GM13976 (cell line): Measurements from ENCODE around the gene SKIC2.
"Not testable (repeated sequence)": the region's sequence is repeated elsewhere in the genome, so short reads cannot be mapped to it uniquely, and the experiment has no call there.

Source experiments
- DNase-seq: peaks from one replicate; pipeline ENCODE4 v3.0.0; 2012; ENCODE audit warnings: low spot score
- in situ Hi-C: fragments of 300-500 bp; cut with MboI; formaldehyde crosslinking; loops from one replicate; pipeline ENCODE4 v1.12.0; 2022; ENCODE audit warnings: low sequenced_read_pairs, mixed read lengths, inconsistent platforms; ENCODE audit not compliant: unreplicated experiment
- TF ChIP-seq, protein P1 (sequence below): IDR thresholded peaks from 2 replicates; pipeline ENCODE4 v1.5.1; 2012; ENCODE audit warnings: borderline replicate concordance, mild to moderate bottlenecking; ENCODE audit not compliant: insufficient read depth; ENCODE audit errors: extremely low read depth, missing control alignments, control extremely low read depth

SKIC2 gene

DNA sequence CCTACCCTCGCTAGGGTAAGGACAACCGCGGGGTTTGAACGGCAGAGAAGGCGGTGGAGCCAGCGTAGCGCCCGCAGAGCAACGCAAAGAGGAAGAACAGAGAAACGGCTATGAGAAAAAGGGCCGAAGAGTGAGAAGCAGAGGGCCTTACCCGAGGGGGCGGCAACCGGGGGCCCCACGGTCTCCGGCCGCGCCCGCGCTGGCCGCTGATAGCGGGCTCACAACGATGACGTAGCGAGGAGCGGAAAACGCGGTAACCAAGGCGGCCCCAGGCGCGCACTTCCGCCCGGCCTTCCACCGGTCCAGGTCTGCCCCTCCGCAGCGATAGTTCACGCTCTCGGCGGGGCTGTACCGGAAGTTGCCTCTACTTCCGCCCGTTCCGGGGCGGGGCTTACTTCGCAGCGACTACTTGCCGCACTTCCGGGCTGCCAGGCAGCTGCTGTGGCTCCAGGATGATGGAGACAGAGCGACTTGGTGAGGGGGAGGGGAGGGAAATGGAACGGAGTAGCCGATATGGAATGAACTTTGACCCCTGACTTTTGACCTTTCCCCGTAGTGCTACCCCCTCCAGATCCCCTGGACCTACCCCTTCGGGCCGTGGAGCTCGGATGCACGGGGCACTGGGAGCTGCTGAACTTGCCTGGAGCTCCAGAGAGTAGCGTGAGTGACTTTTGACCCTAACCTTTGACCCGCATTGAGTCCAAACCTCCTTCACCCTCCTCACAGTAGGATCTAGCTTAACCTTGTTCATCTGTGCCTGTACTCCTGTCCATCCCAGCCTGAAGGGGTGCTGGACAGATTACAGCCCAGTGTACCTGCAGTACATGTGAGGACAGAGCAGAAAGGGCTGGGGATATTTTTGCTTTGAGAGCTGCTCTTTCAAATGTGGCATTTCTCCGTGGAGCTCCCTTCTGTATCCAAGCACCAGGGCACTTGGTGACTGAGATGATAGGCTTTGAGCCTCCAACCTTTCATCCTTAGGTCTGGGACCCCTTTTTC lies at the start of gene SKIC2, which contains the start of gene NELFE:
SKIC2 (plus strand) TSS at position 435 of the 999 bp plus-strand sequence; CDS start at position 453, 18 bp downstream.
NELFE (minus strand) TSS at position 231 of the 999 bp plus-strand sequence. CDS start 525 bp downstream, outside the sequence.
- TF ChIP-seq, protein P1, sequence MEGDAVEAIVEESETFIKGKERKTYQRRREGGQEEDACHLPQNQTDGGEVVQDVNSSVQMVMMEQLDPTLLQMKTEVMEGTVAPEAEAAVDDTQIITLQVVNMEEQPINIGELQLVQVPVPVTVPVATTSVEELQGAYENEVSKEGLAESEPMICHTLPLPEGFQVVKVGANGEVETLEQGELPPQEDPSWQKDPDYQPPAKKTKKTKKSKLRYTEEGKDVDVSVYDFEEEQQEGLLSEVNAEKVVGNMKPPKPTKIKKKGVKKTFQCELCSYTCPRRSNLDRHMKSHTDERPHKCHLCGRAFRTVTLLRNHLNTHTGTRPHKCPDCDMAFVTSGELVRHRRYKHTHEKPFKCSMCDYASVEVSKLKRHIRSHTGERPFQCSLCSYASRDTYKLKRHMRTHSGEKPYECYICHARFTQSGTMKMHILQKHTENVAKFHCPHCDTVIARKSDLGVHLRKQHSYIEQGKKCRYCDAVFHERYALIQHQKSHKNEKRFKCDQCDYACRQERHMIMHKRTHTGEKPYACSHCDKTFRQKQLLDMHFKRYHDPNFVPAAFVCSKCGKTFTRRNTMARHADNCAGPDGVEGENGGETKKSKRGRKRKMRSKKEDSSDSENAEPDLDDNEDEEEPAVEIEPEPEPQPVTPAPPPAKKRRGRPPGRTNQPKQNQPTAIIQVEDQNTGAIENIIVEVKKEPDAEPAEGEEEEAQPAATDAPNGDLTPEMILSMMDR = no peak
- DNase-seq = peak; percentile 100
- in situ Hi-C loops = loop anchor here (10.0 kb wide), 1 partner anchor 274 kb away; the partner anchor contains the start of gene LY6G5C

DNA sequence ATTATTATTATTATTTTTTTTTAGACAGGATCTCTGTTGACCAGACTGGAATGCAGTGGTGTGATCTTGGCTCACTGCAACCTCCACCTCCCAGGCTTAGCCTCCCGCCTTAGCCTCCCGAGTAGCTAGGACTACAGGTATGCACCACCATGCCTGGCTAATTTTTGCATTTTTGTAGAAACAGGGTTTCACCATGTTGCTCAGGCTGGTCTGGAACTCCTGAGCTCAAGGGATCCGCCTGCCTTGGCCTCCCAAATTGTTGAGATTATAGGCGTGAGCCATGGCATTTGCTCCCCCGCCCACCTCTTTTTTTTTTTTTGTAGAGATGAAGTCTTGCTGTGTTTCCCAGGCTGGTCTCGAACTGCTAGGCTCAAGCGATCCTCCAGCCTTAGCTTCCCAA lies 49.7 kb upstream of the SKIC2 start:
- DNase-seq, in situ Hi-C loops: not testable (repeated sequence)

DNA sequence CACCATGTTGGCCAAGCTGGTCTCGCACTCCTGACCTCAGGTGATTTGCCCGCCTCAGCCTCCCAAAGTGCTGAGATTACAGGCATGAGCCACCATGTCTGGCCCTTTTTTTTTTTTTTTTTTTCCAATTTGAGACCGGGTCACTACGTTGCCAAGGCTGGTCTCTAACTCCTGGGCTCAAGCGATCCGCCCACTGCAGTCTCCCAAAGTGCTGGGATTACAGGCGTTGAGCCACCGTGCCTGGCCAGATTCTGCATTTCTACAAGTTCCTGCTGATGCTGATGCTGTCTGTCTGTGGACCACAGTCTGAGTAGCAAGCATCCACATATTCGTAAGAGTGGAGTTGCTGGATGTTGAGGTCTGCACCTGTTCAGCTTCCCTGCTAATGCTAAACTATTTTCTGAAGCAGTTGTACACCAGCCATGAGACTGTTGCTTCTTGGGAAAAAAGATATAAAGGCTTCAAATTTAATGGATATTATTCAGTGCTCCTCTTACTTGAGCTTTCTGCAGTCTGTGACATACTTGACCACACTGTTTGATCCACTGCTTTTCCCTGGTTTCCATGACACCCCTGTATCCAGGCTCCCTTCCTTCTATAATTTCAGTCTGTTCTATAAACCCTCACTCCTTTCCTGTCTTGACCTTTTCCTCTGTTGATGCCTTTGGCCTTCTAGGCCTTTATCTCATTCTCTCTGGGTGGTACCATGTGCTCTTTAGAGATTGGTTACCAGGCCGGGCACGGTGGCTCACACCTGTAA lies 47.0 kb upstream of the SKIC2 start:
- DNase-seq = no peak
- TF ChIP-seq, protein P1 = no peak
- in situ Hi-C loops = no loop called here

DNA sequence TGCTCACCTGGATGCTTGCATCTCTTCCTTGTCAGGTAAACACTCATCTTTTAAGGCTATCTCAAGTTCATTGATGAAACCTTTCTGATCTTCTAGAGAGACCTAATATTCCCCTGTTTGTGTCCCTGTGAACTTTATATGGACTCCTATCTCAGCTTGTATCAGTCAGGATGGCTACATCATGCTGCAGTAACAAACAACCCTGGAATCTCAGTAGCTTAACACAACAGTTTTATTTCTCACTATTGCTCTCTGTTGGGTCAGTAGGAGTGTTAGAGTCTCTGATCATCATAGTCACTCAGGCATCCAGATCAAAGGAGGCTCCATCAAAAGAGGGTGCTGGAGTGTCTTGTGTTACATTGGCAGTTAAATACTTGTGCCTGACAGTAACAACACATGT lies 43.6 kb upstream of the SKIC2 start:
- in situ Hi-C loops = no loop called here
- no peak for DNase-seq
- TF ChIP-seq, protein P1 = no peak

DNA sequence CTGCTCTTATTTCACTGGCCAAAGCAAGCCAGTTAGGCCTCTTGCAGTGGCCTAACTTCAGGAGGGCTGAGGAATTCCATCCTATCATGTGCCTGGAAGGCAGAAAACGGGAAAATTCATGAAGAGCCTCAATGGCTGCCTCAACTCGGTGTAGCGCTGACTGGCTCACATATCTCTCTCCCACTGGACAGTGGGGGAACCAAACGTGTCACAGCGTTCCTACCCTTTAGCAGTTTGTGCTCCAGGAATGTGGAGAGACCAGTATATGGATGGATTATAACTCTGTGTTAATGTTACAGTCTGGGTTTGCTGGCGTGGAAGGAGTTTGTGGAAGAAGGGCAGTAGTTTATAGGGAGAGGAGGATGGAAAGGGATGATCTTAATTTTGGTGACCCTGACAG lies 43.2 kb upstream of the SKIC2 start:
- in situ Hi-C loops = no loop called here
- TF ChIP-seq, protein P1 = no peak
- no peak for DNase-seq

DNA sequence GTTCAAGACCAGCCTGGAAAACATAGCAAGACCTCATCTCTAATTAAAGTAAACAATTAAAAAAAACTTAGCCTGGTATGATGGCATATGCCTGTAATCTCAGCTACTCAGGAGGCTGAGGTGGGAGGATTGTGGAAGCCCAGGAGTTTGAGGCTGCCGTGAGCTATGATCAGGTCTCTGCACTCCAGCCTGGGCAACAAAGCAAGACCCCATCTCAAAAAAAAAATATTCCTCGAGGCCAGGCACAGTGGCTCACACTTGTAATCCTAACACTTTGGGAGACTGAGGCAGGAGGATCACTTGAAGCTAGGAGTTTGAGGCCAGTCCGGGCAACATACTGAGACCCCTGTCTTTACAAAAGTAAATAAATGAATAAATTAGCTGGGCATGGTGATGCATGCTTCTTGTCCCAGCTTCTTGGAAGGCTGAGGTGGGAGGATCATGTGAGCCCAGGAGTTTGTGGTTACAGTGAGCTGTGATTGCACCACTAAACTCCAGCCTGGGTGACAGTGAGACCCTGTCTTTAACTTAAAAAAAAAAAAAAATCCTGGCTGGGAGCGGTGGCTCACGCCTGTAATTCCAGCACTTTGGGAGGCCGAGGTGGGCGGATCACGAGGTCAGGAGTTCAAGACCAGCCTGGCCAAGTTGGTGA lies 40.8 kb upstream of the SKIC2 start:
- DNase-seq = no peak
- TF ChIP-seq, protein P1 = no peak
- in situ Hi-C loops = no loop called here
